HepG2 (cell line): ENCODE measurements around the gene GATA3.

Source experiments
- AHR ChIP-seq: IDR thresholded peaks from 2 replicates; pipeline ENCODE4 v1.6.1; 2018; ENCODE audit warnings: missing genetic modification reagents, missing compliant biosample characterization
- BHLHE40 ChIP-seq: IDR thresholded peaks from 2 replicates; pipeline ENCODE4 v1.6.1; 2011; ENCODE audit warnings: low read length, improper control_type of control experiment
- CTCF ChIP-seq: sonication (generic); formaldehyde crosslinking; IDR thresholded peaks from 2 replicates; pipeline ENCODE4 v1.5.0; 2020; ENCODE audit warnings: mild to moderate bottlenecking, missing genetic modification reagents, moderate library complexity
- HNF4A ChIP-seq: sonication (generic); formaldehyde crosslinking; IDR thresholded peaks from 2 replicates; pipeline ENCODE4 v1.4.0; 2020; ENCODE audit warnings: missing genetic modification reagents
- MYC ChIP-seq: sonication (generic); formaldehyde crosslinking; IDR thresholded peaks from 2 replicates; pipeline ENCODE4 v1.9.0; 2021; ENCODE audit warnings: missing genetic modification reagents, borderline replicate concordance

GRCh38 chr10:8116926-8117493 is 62.5 kb downstream of the GATA3 start:
- TF ChIP-seq CTCF (CRISPR knock-in tag) (no peak), HNF4A (CRISPR knock-in tag) (no peak), AHR (CRISPR knock-in tag) (no peak), BHLHE40 (no peak), MYC (CRISPR knock-in tag) (no peak)
